Skin epidermis (tissue), 12 donors: ENCODE data around the gene SAYSD1.

Experiments used
- H3K27ac ChIP-seq, 21 experiments: fragments of 200-600 bp; sonication (generic) in 11 of 21; one replicate each; pipeline ENCODE4 v1.5.0; 2020; ENCODE audit warnings: mild to moderate bottlenecking in 3 of 21, inconsistent platforms in 2 of 21, moderate library complexity in 2 of 21
- H3K4me3 ChIP-seq, 7 experiments: fragments of 200-600 bp; sonication (generic) in 2 of 7; one replicate each; pipeline ENCODE4 v1.5.0; 2020; ENCODE audit warnings: inconsistent platforms in 2 of 7, mild to moderate bottlenecking in 2 of 7, moderate library complexity in 1 of 7

Gene SAYSD1

DNA sequence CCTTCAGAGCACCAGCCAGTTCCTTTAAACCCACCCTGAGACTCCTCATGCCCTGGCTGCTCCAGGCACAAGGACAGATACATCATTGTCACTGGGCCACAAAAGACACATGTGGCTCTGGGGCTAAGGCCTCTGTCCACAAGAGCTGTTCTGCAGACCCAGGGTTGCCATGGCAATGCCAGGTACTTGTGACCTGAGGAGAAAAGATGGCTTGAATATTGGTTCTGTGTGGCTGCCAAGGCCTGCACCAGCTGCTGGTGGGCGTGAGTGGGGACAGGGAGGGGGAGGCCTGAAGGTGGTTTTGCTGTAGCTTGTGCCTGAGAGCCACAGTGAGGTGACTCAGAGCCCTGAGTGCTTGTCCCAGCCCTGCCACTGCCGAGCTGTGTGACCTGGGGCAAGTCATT lies 31.8 kb downstream of the SAYSD1 start:
- H3K4me3 ChIP-seq, result no peak overlapping the region
- no peak overlapping the region for H3K27ac ChIP-seq

DNA sequence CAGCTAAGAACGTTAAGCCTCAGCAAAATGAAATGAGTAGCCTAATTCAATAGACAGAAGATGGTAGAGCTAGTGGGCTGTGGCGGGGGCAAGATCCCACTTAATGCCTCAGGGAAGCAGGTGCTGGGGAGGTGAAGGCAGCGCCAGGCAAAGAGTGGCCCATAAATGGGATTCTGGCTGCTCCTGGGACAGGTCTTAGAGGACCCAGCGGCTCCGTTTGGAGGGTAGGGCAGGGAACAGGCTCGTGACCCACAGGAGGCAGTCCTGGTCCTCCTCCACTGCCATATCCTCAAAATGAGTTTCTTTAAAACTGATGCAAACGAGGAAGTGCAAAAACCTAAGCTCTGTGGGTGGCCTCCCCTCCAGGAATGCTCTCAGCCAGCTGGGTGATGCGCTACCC lies 32.7 kb downstream of the SAYSD1 start:
- no peak overlapping the region for H3K4me3 ChIP-seq
- H3K27ac ChIP-seq, result no peak overlapping the region

- no peak overlapping the region for H3K4me3 ChIP-seq
- no peak overlapping the region for H3K27ac ChIP-seq
These were observed 34.6 kb downstream of the SAYSD1 start for GRCh38 chr6:39080246-39080875.

DNA sequence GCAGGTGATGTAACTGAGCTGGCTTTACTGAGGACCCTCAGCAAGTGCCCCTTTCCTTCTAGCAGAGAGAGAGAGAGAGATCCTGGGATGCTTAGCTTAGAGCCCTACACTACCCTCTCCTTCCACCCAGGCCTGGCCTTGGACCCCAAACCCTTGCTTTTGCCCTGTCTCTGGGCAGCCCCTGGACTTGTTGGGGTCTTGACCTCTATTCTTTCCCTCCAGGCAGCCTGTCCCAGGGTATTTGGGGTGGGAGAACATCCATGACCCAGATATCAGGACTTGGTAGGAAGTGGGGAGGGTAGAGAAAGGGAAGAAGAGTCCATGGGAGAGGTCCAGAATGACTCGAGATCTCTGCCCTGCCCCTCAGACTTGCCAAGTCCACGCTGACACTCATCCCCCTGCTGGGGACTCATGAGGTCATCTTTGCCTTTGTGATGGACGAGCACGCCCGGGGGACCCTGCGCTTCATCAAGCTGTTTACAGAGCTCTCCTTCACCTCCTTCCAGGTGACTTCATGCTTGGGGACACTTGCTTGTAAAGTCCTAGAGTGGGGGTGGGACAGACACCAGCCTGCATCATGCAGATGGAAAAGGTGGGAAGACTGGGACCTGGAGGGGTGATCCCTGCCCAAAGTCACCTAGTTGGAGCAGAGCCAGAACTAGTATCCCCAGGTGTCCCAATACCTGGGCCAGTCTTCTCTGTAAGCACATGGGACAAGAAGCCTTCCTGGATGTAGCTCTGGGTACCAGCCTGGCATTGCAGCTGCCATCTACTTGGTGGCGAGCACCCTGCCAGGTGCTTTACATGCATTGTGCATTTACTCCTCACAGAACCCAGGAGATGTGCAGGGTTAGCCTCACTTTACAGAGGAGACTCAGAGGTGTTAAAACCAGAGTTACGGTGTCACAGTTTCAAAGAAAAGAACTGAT lies 35.5 kb downstream of the SAYSD1 start:
- no peak overlapping the region for H3K4me3 ChIP-seq
- no peak overlapping the region for H3K27ac ChIP-seq

- Histone ChIP-seq H3K27ac (no peak overlapping the region), H3K4me3 (no peak overlapping the region)
These were observed 36.3 kb downstream of the SAYSD1 start for GRCh38 chr6:39078695-39079094.

DNA sequence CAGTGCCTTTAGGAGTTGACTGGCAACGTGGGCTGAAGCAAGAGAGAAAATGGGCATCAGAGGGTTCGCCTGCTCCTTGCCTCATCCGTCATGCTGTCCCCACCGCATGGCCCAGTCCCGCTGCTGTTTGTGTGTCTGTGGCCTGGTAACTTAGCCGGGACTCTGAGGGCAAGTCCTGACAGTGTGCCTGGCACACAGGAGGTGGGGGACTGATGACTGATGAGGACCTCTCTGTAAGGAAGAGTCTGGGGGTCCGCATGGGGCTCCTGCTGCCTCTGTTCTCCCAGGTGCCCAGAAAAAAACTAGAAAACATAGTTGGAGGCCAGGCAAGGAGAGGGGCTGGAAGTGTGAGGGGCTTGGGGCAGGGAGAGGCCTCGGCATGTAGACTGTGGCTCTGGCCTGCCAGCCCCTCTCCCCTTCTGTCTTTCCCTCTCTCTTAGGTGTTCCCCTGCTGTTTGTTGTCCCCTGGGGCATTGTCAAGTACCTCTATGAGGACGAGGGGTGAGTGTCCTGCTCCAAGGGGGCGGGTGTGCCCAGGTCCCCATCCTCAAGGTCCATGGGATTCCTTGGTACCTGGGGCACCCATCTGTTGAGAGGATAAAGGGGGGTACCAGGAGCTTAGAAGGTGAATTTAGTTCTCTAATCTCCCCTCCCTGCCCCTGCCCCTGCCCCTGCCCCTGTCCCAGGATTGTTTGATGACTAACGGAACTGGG lies 36.9 kb downstream of the SAYSD1 start:
- Histone ChIP-seq H3K27ac (no peak overlapping the region), H3K4me3 (no peak overlapping the region)

GRCh38 chr6:39076623-39077535 lies 38.1 kb downstream of the SAYSD1 start:
- H3K27ac ChIP-seq, result no peak overlapping the region
- H3K4me3 ChIP-seq, result no peak overlapping the region

- H3K4me3 ChIP-seq, result no peak overlapping the region
- no peak overlapping the region for H3K27ac ChIP-seq
These were observed 39.0 kb downstream of the SAYSD1 start for GRCh38 chr6:39075807-39076622.

DNA sequence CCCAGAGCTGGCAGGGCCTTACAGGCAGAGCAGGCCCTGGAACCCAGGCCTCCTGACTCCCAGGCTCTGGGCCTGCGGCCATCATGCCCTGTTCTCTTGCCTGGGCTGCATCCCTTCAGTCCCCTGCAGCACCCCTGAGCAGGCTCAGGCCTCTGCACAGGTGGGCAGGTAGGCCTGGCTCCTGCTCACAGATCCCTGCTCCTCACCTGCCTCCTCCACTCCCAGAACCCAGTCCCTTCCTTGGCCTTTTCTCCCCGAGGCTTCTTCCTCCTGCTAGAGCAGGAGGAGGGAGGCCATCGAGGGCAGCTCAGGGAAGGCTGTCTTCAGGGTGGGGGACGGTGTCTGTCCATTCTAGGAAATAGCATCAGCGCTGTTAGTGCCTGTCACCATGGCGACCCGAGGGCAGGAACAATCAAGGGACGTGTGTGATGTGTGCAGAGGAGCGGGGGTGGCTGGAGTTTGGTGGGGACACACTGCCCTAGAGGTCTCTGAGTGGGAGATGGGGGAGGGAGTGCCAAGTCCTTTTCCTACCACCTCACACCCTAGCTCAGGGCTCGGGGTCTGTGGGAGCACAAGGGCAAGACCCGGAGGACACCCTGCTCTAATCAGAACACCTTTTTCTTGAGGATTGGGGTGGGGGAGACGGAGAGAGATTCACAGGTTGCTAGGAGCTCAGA lies 39.8 kb downstream of the SAYSD1 start:
- Histone ChIP-seq H3K27ac (no peak overlapping the region), H3K4me3 (no peak overlapping the region)

DNA sequence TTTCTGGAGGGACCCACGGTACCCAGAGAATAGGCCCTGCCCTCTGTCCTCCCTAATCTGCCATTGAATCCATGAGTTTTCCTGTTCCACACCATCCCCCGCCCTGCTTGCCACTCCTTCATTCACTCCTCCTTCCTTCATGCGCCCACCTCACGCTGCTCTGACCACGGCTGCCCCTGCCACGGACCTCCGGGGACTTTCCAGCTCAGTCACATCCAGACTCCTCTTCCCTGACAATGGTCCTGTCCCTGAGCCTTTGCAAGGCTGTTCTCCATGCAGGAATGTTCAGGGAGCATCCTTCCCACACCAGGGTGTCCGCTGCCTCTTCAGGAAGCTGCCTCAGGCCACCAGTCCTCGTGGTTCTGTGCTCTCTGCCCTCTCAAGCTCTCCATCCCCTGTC lies 40.5 kb downstream of the SAYSD1 start:
- Histone ChIP-seq H3K27ac (no peak overlapping the region), H3K4me3 (no peak overlapping the region)

GRCh38 chr6:39073471-39074355 lies 41.3 kb downstream of the SAYSD1 start:
- no peak overlapping the region for H3K27ac ChIP-seq

DNA sequence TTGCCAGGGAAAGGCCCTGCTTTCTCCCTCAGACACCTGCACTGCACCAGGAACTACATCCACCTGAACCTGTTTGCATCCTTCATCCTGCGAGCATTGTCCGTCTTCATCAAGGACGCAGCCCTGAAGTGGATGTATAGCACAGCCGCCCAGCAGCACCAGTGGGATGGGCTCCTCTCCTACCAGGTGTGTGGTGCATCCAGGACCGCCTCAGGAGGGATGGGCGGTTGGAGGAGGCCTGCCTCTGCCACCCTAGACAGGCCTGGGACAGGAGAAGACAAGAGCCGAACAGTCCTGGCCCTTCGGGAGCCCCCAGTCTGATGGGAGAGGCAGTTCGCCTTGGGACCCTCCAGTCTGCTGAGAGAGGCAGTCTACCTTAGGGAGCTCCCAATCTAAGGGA lies 42.2 kb downstream of the SAYSD1 start:
- no peak overlapping the region for H3K4me3 ChIP-seq

More at GRCh38 chr6:39073471-39074355, 41.3 kb downstream of the SAYSD1 start:
- no peak overlapping the region for H3K4me3 ChIP-seq

GRCh38 chr6:39068391-39068790 lies 46.6 kb downstream of the SAYSD1 start:
- no peak overlapping the region for H3K27ac ChIP-seq

More for the DNA sequence above, 42.2 kb downstream of the SAYSD1 start:
- no peak overlapping the region for H3K27ac ChIP-seq

DNA sequence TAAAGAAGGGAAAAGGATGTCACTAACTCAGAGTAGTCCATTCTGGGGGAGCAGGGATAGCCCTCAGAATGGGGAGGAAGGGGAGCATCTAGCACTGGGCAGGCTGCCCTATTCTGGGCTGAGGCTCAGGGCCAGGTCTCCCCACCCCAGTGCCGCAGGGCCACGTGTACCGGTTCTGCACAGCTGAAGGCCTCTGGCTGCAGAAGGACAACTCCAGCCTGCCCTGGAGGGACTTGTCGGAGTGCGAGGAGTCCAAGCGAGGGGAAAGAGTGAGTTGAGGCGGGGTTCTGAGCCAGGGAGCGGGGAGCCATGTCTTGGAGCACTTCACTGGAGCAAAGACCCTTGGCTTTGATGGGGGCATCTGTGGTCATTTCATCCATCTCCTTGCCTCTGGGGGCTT lies 49.4 kb downstream of the SAYSD1 start:
- Histone ChIP-seq H3K4me3 (no peak overlapping the region), H3K27ac (no peak overlapping the region)

More at GRCh38 chr6:39068391-39068790, 46.6 kb downstream of the SAYSD1 start:
- H3K4me3 ChIP-seq, result no peak overlapping the region

DNA sequence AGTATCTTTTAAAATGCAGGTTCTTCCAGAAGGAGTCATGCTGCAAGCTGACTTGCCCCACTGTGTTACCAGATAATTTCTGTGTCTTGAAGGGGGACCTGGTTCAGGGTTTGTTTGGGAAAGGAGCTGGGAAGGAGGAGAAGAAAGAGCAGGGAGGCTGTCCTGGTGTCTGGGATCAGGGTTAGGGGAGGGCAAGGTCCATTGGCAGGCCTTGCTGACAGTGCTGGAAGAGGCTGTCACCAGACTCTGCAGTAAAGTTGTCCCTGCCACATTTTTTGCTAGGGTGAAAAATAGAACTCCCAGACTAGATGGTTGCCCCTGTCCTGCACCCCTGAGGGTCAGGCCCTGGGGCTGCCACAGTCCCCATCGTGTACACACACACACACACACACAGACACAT lies 51.5 kb downstream of the SAYSD1 start:
- Histone ChIP-seq H3K27ac (no peak overlapping the region), H3K4me3 (no peak overlapping the region)

DNA sequence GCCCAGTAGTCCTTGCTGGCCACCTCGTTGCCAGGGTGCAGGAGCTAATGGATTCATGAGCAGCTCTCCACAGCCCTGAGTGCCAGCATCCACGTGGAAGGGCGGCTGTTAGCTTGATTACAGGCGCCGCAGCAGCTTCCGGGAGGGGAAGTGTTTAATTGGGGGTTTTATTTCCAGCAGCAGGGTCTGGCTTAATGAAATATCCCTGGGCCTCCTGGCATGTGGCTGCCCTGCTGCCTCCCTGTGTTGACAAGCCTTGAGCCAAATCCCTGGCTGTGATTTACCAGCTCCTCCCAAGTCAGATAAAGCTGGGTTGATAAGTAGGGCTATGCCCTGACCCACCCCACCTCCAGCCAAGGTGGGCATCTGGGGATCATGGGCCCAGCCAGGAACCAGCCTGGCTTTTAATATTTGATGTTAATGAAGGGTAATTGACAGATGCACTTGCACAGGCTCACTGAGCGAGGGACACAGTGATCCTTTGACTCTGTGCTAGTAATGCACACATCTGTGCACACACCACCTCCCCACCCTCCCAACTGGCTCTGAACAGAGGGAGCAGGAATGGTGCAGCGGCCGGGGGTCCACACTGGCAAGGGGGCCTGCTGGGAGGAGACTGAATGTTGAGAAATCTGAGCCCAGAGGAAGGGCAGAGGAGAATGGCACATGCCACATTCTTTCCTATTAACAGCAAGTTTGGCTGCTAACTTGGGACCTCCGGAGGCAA lies 52.8 kb downstream of the SAYSD1 start:
- H3K4me3 ChIP-seq, result no peak overlapping the region
- H3K27ac ChIP-seq, result peak overlapping the region in 1 of 21 experiments; percentile 44
